Stimulated activated CD4-positive, alpha-beta T cell treated with anti-CD3 and anti-CD28 coated beads, TNF-alpha, amount 100 ng/mL, for 24 hours (primary cell): ENCODE results near the gene DBNL.

Source experiments
- DNase-seq, 3 experiments: peaks; one replicate each; pipeline ENCODE4 v3.0.0-alpha.2; 2020; ENCODE audit warnings: low read depth in 3 of 3

The DBNL gene

DNA sequence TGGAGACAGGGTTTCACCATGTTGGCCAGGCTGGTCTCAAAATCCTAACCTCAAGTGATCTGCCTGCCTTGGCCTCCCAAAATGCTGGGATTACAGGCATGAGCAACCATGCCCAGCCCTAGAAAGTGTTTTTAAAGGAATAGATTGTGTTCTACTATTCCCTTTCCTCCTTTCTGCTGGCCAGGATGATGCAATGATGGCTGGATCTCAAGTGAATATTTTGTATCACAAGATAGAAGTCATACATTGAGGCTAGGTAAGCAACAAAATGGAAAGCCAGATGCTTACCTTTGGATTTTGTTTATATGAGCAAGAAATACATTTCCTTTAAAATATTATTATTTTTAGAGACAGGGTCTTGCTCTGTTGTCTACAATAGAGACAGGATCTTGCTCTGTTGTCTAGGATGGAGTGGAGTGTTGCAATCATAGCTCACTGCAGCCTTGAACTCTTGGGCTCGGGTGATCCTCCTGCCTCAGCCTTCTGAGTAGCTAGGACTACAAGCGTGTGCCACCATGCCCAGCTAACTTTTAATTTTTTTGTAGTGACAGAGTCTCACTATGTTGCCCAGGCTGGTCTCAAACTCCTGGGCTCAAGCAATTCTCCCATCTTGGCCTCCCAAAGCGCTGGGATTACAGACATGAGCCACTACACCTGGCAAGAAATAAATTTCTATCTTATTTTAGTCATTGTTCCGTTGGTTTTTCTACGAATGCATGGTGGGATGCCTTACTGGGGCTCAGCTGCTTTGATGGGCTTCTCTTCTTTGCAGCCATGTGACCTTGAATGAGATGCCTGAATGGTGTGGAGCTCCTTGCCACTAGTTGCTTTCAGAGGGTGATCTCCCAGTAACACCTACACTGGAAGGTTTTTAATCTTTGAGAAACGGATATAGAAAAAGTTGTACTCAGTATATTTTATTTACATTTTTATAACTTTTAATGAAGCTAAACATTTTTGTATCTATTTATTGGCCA lies 53.9 kb downstream of the DBNL start:
- DNase-seq: no peak

DNA sequence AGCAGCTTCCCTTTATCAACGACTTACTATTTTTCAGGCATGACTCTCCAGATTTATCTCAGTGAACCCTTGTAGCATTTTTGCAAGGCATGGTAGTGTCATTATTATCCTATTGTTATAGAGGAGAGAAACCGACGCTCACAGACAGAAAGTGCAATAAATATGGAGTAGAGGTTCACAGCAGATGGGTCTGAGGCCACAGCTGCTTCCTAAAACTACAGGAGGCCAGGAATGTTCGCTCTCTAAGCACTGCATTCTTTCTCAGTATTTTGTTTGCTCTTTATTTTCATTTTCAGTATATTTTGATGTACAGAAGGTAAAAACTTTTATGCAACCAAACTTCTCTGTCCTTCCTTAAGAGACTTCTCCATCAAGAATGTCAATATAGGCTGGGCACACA lies 55.2 kb downstream of the DBNL start:
- DNase-seq: no peak

DNA sequence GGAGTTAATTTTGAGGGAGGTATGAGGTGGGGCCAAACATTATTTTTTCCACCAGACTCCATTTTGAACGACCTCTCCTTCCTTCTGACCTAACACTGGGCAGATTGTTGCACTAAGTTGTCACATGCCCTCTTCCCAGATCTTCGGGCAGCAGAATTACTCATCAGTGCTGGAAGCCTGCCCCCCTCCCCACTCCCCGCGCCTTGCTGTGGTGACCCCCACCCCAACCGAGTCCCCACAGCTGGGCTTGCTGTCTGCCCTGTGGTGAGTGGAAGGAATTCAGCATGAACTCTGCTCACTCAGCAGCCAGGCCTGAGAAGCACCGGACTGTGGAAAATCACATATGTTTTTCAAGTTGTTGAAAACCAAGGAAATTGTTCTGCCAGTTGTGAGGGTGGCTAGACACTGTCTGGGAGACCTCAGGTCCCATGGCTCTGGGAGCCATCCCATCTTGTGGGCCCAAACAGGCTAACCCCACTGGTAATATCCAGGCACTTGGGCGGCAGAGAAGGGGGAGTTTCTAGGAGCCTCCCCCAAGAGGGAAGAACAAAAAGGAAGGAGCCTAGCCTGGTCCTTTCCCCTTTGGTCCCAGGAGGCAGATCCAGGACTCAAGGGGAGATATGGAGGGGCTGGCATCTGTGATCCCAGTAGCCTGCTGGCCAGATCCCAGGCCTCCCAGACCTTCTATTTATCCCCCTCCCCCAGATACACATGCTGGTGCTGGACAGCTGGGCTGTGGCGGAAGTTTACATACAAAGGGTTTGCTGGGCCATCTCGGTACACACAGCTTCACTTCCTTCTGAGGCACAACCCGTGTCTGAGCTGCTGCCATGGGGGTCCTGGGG lies 56.2 kb downstream of the DBNL start:
- DNase-seq: no peak

DNA sequence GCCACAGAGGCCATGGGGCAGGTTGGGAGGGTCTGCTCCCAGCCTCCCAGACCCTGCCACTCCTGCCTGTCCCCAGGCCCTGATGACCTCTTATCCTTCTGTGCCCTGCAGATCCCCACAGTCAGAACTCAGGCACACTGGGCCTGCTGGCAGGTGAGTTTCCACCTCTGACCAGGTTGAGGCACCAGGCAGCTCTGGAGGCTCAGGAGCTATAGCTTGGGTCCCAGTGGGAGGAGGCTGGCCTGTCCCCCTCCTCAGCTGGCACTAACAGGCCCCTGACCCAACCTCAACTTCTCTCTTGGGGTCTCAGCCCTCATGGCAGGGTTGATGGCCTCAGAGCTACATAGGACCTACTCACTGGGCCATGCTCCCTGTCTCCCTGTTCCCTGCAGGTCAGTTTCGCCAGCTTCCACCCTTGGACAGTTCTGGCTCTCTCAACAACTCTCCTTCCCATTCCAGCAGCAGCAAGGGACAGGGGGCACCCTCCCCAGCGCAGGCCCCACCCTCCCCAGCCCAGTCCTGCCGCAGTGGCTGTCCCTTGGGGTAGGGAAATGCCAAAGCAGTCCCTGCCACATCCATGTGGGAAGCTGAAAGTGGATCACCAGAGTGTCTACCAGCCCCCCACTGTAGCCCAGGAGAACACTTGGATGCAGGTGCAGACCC lies 56.9 kb downstream of the DBNL start:
- no peak for DNase-seq

DNA sequence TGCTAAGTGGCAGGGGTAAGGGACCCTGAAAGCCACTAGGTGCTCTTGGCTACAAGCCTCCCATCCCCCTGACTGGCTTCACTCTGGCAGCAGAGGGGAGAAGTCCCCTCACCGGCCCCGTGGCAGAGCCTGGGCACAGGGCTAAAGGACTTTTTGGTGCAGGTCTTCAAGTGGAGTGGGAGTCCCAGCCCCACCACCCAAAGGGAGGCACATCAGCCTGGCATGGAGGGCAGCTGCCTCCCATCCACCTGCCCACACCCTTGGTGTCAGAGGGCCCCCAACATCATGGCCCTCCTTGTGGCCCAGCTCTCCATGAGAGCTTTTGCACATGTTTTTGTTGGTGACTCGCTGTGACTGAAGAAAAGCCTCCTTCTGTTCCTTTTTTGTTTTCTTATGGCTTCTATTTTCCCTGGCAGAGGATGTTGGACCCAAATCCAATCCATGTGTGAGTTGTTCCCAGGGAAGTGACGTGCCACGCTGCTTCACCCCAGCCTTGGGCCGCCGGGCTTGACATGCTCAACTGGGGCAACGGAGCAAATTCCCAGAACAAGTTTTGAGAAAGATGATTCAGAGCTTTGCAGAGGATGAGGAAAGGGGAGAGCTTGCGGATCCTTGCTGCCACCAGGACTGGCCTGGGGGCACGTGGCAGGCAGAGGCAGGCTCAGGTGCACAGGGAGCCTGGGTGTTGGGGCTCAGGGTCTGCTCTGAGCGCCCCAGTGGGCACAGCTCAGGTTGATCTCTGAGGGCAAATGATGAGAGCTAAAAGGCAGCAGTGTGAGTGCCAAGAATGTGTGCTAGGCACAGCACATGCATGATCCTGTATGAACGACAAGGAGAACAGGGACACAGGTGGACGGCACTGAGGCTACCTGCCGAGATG lies 57.7 kb downstream of the DBNL start:
- no peak for DNase-seq

DNA sequence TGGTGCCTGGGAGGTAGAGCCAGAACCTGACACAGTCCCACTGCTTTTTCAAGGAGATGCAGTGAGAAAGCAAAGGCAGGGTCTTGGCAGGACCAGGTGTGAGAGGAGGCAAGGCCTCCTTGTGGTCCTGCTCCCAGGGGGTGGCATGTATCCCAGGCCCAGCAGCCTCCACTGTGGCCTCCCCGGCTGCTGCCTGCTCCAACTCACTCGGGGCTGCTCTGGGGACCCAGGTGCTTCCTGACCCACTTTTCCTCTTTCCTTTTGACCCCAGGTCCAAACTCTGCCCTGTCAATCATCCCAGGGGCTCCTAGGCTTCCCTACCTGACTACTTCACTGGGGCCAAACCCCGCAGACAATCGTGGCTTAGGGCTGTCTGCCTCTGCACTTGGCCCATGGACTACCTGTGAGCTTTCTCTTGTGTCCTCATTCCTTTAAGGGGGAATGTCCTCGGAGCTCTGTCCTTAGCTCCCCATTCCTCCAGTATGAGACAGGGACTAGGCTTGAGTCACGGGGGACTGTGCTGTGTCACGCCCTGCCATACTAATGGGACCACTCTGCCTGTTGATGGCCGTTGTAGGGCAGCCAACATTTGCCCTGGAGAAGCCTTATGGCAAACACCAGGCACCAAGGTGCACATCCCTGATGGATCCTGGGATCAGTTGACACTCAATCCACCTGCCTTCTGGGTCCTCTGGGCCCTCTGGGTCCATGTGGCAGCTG lies 58.5 kb downstream of the DBNL start:
- DNase-seq: no peak

DNA sequence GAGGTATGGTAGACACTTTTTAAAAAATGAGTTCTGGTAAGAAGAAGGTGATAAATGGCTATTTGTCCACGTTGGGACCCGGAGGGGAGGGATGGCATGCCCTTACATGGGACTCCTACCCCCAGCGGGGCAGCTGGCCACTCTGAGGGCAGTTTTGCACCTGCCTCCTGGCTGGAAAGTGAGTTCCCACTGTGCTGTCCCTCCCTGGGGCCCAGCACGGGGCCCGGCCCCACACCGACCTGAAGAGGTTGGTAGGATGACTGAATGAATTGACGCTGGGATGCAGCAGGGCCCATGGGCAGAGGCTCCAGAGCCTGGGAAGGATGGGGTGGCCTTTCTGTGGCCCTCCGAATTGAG lies 59.0 kb downstream of the DBNL start:
- no peak for DNase-seq

DNA sequence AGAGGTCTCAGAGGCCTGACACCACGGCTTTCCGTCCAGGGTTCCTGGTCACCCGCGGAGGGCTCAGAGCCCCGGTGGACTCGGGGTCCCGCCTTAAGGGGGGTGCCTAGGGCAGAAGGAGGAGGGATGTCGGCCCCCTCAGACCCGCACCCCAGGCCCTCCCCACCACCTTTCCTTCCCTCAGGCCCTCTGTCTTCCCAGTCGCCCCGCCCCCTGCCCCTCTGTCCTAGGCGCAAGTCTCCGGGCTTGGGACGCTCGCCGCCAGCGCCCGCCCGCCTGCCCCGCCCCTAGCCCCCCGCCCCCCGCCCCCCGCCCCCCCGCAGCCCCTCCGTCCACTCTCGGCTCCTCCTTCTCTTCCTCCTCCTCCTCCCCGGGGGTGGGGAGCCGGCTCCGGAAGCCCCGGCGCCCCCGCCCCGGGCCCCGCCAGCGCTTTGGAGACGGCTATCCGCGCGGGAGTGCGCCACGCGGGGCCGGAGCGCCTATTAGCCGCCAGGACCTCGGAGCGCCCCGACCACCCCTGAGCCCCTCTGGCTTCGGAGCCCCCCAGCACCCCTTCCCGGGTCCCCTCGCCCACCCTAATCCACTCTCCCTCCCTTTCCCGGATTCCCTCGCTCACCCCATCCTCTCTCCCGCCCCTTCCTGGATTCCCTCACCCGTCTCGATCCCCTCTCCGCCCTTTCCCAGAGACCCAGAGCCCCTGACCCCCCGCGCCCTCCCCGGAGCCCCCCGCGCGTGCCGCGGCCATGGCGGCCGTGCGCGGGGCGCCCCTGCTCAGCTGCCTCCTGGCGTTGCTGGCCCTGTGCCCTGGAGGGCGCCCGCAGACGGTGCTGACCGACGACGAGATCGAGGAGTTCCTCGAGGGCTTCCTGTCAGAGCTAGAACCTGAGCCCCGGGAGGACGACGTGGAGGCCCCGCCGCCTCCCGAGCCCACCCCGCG lies 59.7 kb downstream of the DBNL start, which contains the start of gene AEBP1:
Gene AEBP1, plus strand, starts transcription at position 423 of the 937 bp plus-strand sequence. Its CDS starts 321 bp downstream, at position 744.
- DNase-seq: no peak

DNA sequence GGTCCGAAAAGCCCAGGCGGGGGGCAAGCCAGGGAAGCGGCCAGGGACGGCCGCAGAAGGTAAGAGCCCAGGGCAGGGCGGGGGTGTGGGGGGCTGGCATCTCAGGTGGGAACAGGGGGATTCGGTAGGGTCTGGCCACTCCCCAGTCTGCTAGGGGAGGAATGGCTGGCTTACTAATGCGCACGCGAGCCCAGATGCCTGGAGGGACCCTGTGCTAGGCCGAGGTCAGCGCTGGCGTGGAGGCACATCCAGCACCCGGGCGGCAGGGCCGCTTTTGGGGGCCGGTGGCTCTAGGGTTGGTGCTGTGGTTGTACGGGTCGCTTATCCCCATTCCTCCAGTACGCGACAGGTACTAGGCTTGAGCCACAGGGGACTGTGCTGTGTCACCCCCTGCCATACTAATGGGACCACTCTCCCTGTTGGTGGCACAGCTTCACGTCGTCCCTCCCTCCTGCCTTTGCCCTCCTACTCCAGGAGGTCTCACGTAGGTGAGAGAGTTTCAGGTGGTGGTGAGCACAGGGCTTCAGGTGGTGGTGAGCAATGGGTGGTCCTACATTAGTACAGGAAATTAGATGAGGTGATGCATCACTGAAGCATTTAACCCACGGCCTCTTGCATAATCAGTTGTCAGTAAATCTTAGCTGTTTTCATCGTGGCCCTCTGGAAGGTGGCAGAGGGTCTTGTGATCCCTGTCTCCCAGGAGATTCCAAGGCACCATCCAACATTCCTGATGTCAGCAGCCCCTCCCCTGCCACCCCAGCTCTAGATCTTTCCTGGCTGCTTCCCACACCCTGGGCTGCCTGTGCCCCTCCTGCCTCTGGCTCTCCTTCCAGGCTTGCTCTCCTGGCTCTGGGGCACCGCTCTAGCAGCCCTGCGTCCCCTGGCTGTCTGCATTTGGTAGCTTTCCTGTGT lies 60.6 kb downstream of the DBNL start:
- DNase-seq: no peak

DNA sequence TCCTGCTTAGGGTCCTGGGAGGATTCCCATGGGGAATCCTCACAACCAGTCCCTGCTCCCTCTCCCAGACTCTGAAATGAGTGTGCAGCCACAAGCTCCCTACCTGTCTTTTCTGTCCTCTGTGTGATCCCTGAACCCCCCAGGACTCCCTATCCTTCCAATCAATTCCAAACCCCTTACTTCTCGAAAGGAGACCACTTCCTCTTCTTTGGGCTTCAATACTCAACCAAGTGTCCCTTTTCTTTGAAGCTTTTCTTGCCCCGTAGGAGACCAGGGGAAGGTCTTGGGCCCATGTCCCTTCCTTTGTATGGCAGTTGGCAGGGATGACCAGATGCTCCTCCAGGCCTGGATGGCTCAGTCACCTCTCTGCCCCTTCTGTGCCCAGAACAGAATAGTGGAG lies 61.3 kb downstream of the DBNL start:
- DNase-seq: no peak

DNA sequence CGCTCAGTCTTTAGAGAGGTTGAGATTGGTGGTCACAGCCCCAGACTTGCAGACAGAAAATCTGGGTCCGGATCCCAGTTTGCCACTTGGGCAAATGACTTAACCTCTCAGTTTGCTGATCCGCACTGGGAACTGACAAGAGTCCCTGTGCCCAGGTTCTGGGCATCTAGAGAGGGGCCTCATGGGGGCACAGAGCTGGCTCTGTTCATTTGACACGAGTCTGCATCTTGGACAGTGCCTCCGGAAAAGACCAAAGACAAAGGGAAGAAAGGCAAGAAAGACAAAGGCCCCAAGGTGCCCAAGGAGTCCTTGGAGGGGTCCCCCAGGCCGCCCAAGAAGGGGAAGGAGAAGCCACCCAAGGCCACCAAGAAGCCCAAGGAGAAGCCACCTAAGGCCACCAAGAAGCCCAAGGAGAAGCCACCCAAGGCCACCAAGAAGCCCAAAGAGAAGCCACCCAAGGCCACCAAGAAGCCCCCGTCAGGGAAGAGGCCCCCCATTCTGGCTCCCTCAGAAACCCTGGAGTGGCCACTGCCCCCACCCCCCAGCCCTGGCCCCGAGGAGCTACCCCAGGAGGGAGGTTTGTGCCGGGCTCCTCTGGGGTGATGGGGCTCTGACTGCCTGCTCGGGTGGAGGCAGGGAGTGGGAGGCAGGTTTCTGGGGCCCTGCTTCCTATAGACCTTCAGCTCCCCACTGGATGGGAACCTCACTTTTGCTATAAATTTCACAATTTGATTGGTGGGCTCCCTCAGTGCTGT lies 62.0 kb downstream of the DBNL start:
- no peak for DNase-seq

DNA sequence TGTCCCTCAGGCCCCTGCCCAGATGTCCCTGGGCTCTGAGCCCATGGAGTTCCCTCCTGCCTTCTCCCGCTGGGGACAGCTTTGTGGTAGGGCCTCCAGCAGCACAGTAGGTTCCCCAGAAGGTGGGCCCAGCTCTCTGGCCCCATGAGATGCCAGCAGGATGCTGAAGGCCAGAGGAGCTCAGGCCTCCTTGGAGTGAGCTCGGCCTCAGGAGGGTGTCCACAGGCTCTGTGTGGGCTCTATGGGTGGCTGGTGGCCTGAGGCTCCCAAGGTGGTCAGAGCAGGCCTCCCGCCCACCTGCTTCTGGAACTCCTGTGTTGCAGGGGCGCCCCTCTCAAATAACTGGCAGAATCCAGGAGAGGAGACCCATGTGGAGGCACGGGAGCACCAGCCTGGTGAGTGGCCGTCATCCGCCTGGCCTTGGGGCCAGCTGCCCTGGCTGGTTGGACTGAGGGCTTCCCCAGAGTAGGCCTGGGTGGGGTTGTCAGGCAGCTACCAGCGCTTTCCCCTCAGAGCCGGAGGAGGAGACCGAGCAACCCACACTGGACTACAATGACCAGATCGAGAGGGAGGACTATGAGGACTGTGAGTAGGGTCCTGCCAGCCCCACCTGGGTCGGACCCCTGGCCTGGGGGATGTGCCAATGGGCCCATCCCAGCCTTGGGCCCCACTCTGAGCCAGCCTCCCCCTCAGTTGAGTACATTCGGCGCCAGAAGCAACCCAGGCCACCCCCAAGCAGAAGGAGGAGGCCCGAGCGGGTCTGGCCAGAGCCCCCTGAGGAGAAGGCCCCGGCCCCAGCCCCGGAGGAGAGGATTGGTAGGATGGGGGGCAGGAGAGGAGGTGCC lies 62.8 kb downstream of the DBNL start:
- DNase-seq: no peak

DNA sequence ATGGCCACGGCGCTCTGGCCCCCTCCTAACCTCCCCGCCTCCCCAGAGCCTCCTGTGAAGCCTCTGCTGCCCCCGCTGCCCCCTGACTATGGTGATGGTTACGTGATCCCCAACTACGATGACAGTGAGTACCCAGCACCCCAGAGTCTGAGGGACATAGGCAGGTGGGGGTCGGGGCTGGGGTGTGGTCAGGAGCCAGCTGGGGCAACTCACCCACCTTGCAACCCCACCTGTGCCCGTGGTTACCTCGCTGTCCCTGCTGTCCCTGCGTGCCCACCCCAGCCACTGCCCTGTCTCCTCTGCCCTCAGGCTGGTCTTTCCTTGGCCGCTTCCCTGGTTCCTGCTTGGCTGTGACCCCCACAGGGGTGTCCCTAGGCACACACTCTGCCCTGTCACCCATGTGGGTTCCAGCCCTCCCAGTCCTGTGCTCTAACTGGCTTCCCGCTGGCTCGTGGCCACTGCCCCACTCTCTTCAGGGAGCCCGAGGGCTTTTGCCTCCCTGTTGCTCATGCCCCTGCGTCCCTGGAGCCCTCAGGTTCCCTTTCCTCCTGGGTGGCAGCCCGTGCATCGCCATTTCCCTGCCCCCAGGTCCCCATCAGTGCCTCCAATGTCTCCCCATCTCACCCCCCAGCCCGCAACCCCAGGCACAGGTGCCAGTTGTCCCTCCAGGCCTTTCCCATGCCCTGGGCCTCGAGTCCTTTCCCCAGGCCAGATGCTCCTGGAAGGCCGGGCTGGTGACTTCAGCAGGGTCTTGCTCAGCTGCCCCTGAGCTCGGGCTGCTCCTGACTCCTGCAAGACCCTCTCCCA lies 63.7 kb downstream of the DBNL start:
- DNase-seq: no peak

DNA sequence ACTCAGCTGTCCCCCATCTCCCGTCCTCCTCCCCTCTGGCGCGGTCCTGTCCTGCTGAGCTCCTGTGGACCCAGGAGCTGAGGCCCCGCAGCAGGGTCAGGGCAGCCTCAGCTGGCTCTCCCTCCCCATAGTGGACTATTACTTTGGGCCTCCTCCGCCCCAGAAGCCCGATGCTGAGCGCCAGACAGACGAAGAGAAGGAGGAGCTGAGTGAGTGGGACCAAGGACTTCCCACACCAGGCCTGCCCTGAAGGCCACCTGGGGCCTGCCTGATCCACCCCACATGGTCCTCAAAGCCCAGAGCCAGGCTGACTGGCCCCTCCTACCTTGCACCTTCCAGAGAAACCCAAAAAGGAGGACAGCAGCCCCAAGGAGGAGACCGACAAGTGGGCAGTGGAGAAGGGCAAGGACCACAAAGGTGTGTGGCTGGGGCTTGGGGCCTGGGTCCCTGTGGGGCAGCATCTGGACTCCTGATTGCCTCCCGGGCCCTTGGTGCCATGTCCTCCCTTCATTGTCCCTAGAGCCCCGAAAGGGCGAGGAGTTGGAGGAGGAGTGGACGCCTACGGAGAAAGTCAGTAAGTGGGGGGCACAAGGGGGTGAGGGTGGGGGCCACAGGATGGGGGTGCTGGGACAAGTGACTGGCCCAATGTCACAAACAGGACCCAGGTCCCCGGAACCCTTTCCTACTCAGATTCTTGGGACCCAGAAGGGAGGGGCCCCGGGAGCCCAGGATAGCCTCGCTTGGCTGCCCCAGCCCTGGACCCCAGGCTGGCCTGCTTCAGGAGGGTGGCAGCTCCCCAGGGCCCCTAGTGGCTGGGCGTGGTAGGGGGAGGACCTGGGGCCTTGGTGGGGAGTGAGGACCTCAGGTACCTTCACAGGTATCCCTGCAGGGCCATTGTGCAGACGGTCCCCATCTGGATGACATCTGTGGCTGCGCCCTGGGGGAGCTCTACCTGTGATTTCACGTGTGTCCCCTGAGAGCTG lies 64.6 kb downstream of the DBNL start:
- DNase-seq: no peak

DNA sequence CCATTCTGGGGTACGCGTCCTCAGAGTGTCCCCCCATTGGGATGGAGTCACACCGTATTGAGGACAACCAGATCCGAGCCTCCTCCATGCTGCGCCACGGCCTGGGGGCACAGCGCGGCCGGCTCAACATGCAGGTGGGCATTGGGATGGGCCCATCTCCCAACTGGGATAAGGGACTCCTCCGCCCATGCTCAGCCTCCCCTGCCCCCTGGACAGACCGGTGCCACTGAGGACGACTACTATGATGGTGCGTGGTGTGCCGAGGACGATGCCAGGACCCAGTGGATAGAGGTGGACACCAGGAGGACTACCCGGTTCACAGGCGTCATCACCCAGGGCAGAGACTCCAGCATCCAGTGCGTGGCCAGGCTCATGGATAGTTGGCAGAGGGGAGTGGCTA lies 65.5 kb downstream of the DBNL start:
- no peak for DNase-seq
